ENCODE results near the gene C1S. TPM values are rescaled to one million over a fixed set of nuclear protein-coding genes. Genes with fewer than 3 reads are reported as not detected.

The C1S gene
- total and polyA plus RNA-seq, 2 of the 4 experiments (the other 2 are of a cell fraction), result 49.6 to 85.4 TPM

- H3K4ac ChIP-seq (ENCODE audit: low read depth, low read length), result no peak overlapping the region
- no peaks in the 10 kb centered on the region for H3K9me1 ChIP-seq (ENCODE audit: insufficient read depth, low read length)
- intact Hi-C loops (cut with micrococcal nuclease) (loop anchor here (5.0 kb wide), 1 partner anchor 242 kb away; the partner anchor contains the start of gene SPSB2), in situ Hi-C loops (cut with MboI; ENCODE audit: low sequenced_read_pairs) (loop anchor here (5.0 to 10.0 kb wide), 2 partner anchors 52 to 169 kb away; partner anchors contain the start of genes C12orf57, C1S and RNU7-1), dilution Hi-C loops (cut with HindIII; ENCODE audit: low sequenced_read_pairs, unreplicated experiment) (no loop called here)
- POLR2A ChIA-PET (ENCODE audit: unreplicated experiment), result no interaction called here
- no peak overlapping the region for H2BK5ac ChIP-seq (ENCODE audit: low read depth, low read length, poor library complexity, severe bottlenecking)
- H2BK15ac ChIP-seq (ENCODE audit: low read depth, low read length), result no peak overlapping the region
- no peak overlapping the region for H2BK20ac ChIP-seq (ENCODE audit: low read depth, low read length)
- no TSS peak for BruUV-seq (replicated peaks)
- no peak overlapping the region for H3K27ac ChIP-seq (ENCODE audit: insufficient read depth, low read length)
- H2AK9ac ChIP-seq (replicated peaks; ENCODE audit: low read depth, low read length, poor library complexity), result no peak overlapping the region
- H3K79me1 ChIP-seq (ENCODE audit: low read depth in 1 of 2, low read length in 2 of 2), result peaks cover 15 to 25% of the 10 kb centered on the region in 2 experiments; a peak in 3 of 4 replicates
- 93% methylated on average over 11 of the region's 11 CpGs; no CpG with 5 or more reads in 1 of the 2 experiments for WGBS, 2 experiments (ENCODE audit: extremely low coverage in 2 of 2, insufficient read length in 1 of 2)
- no peak overlapping the region for H2AFZ ChIP-seq (replicated peaks; ENCODE audit: low read length, poor library complexity)
- no peak for DNase-seq
- ATAC-seq (ENCODE audit: low read depth), result no peak
- H2AK5ac ChIP-seq (ENCODE audit: low read depth, low read length), result no peak overlapping the region
- no peak overlapping the region for H2BK120ac ChIP-seq (ENCODE audit: low read depth, low read length)
- H4K91ac ChIP-seq (ENCODE audit: insufficient read depth, low read depth, low read length), result no peak overlapping the region
- no peaks in the 10 kb centered on the region for H4K20me1 ChIP-seq (ENCODE audit: insufficient read depth, low read length)
- no peaks in the 10 kb centered on the region for H3K27me3 ChIP-seq (ENCODE audit: control insufficient read depth, insufficient read depth, low read length)
- peaks cover 5% of the 10 kb centered on the region; the same call in 1 of the 2 replicates for H3K4me1 ChIP-seq (ENCODE audit: control insufficient read depth, insufficient read depth, low read length)
- no peak overlapping the region for H3K18ac ChIP-seq (ENCODE audit: low read depth, low read length)
- H3K14ac ChIP-seq (replicated peaks; ENCODE audit: low read depth, low read length), result no peak overlapping the region
- no peaks in the 10 kb centered on the region for H3K9me3 ChIP-seq (ENCODE audit: control insufficient read depth, insufficient read depth, low read length)
- H4K5ac ChIP-seq (ENCODE audit: low read depth, low read length), result no peak overlapping the region
- H3K4me2 ChIP-seq (ENCODE audit: low read depth, low read length), result no peak overlapping the region
- no peak for TF ChIP-seq ELK1 (IDR thresholded peaks at IDR 0.05; ENCODE audit: borderline replicate concordance, low read depth, low read length)
- TF ChIP-seq MAFK (IDR thresholded peaks at IDR 0.05; ENCODE audit: low read depth, low read length), result no peak
- no peak for TF ChIP-seq BHLHE40 (IDR thresholded peaks at IDR 0.05; ENCODE audit: low read depth, low read length)
- TF ChIP-seq CHD1 (IDR thresholded peaks at IDR 0.05; ENCODE audit: low read depth, low read length), result no peak
- no peak for TF ChIP-seq MXI1 (IDR thresholded peaks at IDR 0.05; ENCODE audit: borderline replicate concordance, low read depth, low read length)
- TF ChIP-seq FOS (IDR thresholded peaks at IDR 0.05; ENCODE audit: low read depth, low read length), result no peak
- TF ChIP-seq CTCF (conservative IDR thresholded peaks at IDR 0.05; ENCODE audit: low read depth, low read length), result no peak
- no peak for TF ChIP-seq RFX5 (IDR thresholded peaks at IDR 0.05; ENCODE audit: low read depth, low read length)
- TF ChIP-seq RCOR1 (IDR thresholded peaks at IDR 0.05; ENCODE audit: insufficient replicate concordance, low read length), result no peak
- TF ChIP-seq SMC3 (IDR thresholded peaks at IDR 0.05; ENCODE audit: low read depth, low read length), result no peak
- no peak for TF ChIP-seq CEBPB (IDR thresholded peaks at IDR 0.05; ENCODE audit: low read depth, low read length)
- no peak for TF ChIP-seq POLR2A (IDR thresholded peaks at IDR 0.05; ENCODE audit: low read depth, low read length)
- TF ChIP-seq MAZ (IDR thresholded peaks at IDR 0.05; ENCODE audit: borderline replicate concordance, low read depth, low read length), result no peak
- no peak overlapping the region for H3K56ac ChIP-seq (ENCODE audit: extremely low read depth, insufficient read depth, low read length)
- H3K23ac ChIP-seq (ENCODE audit: low read depth, low read length), result no peak overlapping the region
- H3K36me3 ChIP-seq (ENCODE audit: control insufficient read depth, insufficient read depth, low read length), result peaks cover 35% of the 10 kb centered on the region
- CTCF ChIA-PET, result interaction anchor here (0.6 to 1.8 kb wide), 3 partner anchors 23 to 83 kb away, joined by 3 to 8 read pairs (median 3); partner anchors contain the start of gene C1S
- H3K4me3 ChIP-seq (ENCODE audit: insufficient read depth, low read depth, low read length), result no peak overlapping the region
- no peak overlapping the region for H4K8ac ChIP-seq (ENCODE audit: low read depth in 2 of 2, low read length in 2 of 2)
- H3K9ac ChIP-seq (ENCODE audit: low read depth, low read length), result no peak overlapping the region
These were observed 53.5 kb downstream of the C1S start for GRCh38 chr12:7114008-7114407.

Data from IMR-90 (cell line).